K562 (cell line): Measurements from ENCODE around the gene TOR1A. TPM values are rescaled to one million over a fixed set of nuclear protein-coding genes. Genes with fewer than 3 reads are reported as not detected.
A peak's percentile ranks its signal among the peaks of the same experiment; 100 is the strongest.

Experiments used
- CEBPG ChIP-seq, 3 experiments: fragments of 200-800 bp in 1 of 3; sonication (Bioruptor generic) in 1 of 3; sonication (generic) in 1 of 3; formaldehyde crosslinking in 1 of 3; IDR thresholded peaks in 2 of 3; conservative IDR thresholded peaks in 1 of 3; 2 replicates each; pipeline versions ENCODE4 v1.6.1 to v1.8.0; 2016 to 2022; ENCODE audit warnings: missing compliant biosample characterization in 2 of 3, missing genetic modification characterization in 2 of 3, mild to moderate bottlenecking in 1 of 3, missing genetic modification reagents in 1 of 3
- CREM ChIP-seq: IDR thresholded peaks from 2 replicates; pipeline ENCODE4 v1.6.1; 2014; ENCODE audit warnings: antibody characterized with exemption, low read depth
- E2F3 ChIP-seq: fragments of 250-450 bp; sonication (Bioruptor Pico); IDR thresholded peaks from 2 replicates; pipeline ENCODE4 v1.4.0; 2020; ENCODE audit warnings: mild to moderate bottlenecking
- ETS2 ChIP-seq: IDR thresholded peaks from 2 replicates; pipeline ENCODE4 v1.6.1; 2016; ENCODE audit warnings: borderline replicate concordance, missing genetic modification characterization, mild to moderate bottlenecking, moderate library complexity, missing compliant biosample characterization; ENCODE audit not compliant: poor library complexity, severe bottlenecking
- HNRNPK ChIP-seq: fragments of 200-400 bp; formaldehyde crosslinking; IDR thresholded peaks from one replicate; pipeline ENCODE4 v1.6.1; 2018; ENCODE audit warnings: mild to moderate bottlenecking, low read depth, low read length; ENCODE audit not compliant: poor library complexity, severe bottlenecking
- PHB2 ChIP-seq: fragments of 450-650 bp; IDR thresholded peaks from 2 replicates; pipeline ENCODE4 v1.6.1; 2017; ENCODE audit warnings: low read depth
- PHF21A ChIP-seq: fragments of 450-650 bp; IDR thresholded peaks from 2 replicates; pipeline ENCODE4 v1.6.1; 2017; ENCODE audit warnings: low read depth, borderline replicate concordance
- POLR2A ChIP-seq: fragments of 450-650 bp; conservative IDR thresholded peaks from 2 replicates; pipeline ENCODE4 v1.6.1; 2016
- POU5F1 ChIP-seq: fragments of 150-350 bp; IDR thresholded peaks from 2 replicates; pipeline ENCODE4 v1.6.1; 2014; ENCODE audit warnings: borderline replicate concordance, low read length, low read depth, mild to moderate bottlenecking; ENCODE audit not compliant: partially characterized antibody
- SMARCE1 ChIP-seq: fragments of 450-650 bp; IDR thresholded peaks from 2 replicates; pipeline ENCODE4 v1.7.1; 2016; ENCODE audit warnings: mild to moderate bottlenecking
- TAF1 ChIP-seq: IDR thresholded peaks from 2 replicates; pipeline ENCODE4 v1.6.1; 2011; ENCODE audit warnings: mild to moderate bottlenecking, low read length, moderate library complexity; ENCODE audit not compliant: insufficient read depth, control insufficient read depth, severe bottlenecking; ENCODE audit errors: extremely low read depth
- ZBTB40 ChIP-seq, 2 experiments: fragments of 450-650 bp in 1 of 2; sonication (generic) in 1 of 2; formaldehyde crosslinking in 1 of 2; IDR thresholded peaks; 2 replicates each; pipeline versions ENCODE4 v1.7.1 to v1.9.0; 2016 to 2022; ENCODE audit warnings: inconsistent platforms in 1 of 2, mild to moderate bottlenecking in 1 of 2, missing genetic modification reagents in 1 of 2
- ZFPM2 ChIP-seq: fragments of 250-450 bp; sonication (Bioruptor Pico); IDR thresholded peaks from 2 replicates; pipeline ENCODE4 v1.5.1; 2022; ENCODE audit warnings: mild to moderate bottlenecking
- polyA plus RNA-seq, 8 experiments: library from polyadenylated mRNA; depleted of rRNA in 4 of 8; stranded (reverse) in 5 of 8; unstranded in 3 of 8; fragments of >200 nt; fragmentation: Nextera tagmentation in 2 of 8; fragmentation: Illumina TruSeq in 1 of 8; extraction: Ambion mirVana in 2 of 8; extraction: Trizol in 1 of 8; gene quantifications; 2 replicates each; pipeline versions ENCODE4 v1.2.1 to v1.2.3, GENCODE V29; 2011 to 2014; ENCODE audit warnings: inconsistent platforms in 1 of 8, missing spikeins in 1 of 8
- total RNA-seq, 7 experiments: library from RNA; depleted of rRNA in 6 of 7; stranded (reverse); fragments of >200 nt in 6 of 7; fragmentation: Illumina TruSeq in 2 of 7; extraction: Trizol in 2 of 7; gene quantifications; 2 replicates each; pipeline versions ENCODE4 v1.2.1 to v1.2.3, GENCODE V29; 2011 to 2021; ENCODE audit warnings: low replicate concordance in 1 of 7

Gene TOR1A
- total and polyA plus RNA-seq, 9 of the 15 experiments (the other 6 are each of a cell fraction or from before 2014, with no cell fraction given): 4.5 to 85.8 (median 51.3) TPM

GRCh38 chr9:129823935-129824601 is at the start of gene TOR1A (continued):
- peak; percentile 96 for TF ChIP-seq ZBTB40 (IDR thresholded peaks at IDR 0.05)
- no peak for TF ChIP-seq ZBTB40 (CRISPR knock-in tag; IDR thresholded peaks at IDR 0.05)
- no peak for TF ChIP-seq SMARCE1
- TF ChIP-seq PHF21A: no peak
- TF ChIP-seq ETS2 (tag): no peak
- TF ChIP-seq HNRNPK: no peak
- TF ChIP-seq CEBPG (CRISPR knock-in tag; IDR thresholded peaks at IDR 0.05): peak; percentile 11; the same call in 1 of the 2 replicates
- TF ChIP-seq CEBPG (tag; conservative IDR thresholded peaks at IDR 0.05 in 1 of 2, IDR thresholded peaks at IDR 0.05 in 1 of 2): peak in 1 of 2 experiments; percentile 62; a peak in 3 of 4 replicates
- peak; percentile 96 for TF ChIP-seq POLR2A
- no peak for TF ChIP-seq PHB2
- TF ChIP-seq POU5F1: peak; percentile 77
- TF ChIP-seq ZFPM2: no peak
- peak; percentile 64; the same call in 1 of the 2 replicates for TF ChIP-seq E2F3
- peak; percentile 98 for TF ChIP-seq TAF1
- peak; percentile 89 for TF ChIP-seq CREM
